ENCODE measurements around the gene NHLH1. TPM values are rescaled to one million over a fixed set of nuclear protein-coding genes. Genes with fewer than 3 reads are reported as not detected.

Gene NHLH1
- total and polyA plus RNA-seq, 2 donors (not counting 3 experiments of a cell fraction or from before 2014, with no cell fraction given), result 0.46 TPM

DNA sequence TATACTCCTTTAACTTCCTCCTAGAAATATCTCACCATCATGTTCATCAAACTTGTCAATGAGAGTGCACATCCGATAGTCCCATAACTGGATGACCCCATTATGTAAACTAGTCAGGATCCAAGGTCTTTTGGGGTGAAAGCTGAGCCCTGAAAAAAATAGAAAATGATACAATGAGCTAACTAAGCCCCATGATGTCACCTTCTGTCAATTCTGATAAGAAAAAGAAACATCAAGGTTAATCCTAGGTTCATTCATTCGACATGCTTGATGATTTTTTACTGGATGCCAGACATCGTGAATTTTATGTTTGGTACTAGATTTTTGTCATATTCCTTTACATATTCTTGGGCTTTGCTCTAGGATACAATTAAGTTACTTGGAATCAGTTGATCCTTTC lies 26.7 kb upstream of the NHLH1 start:
- H3K79me2 ChIP-seq (ENCODE audit: control insufficient read depth, insufficient read depth, low read length), result peaks cover 82% of the 10 kb centered on the region
- no peak for DNase-seq (ENCODE audit: low read depth, low spot score)
- peak overlapping the region; percentile 54 for H3K27ac ChIP-seq (ENCODE audit: insufficient read depth, low read depth, low read length)
- dilution Hi-C loops (cut with MboI; ENCODE audit: extremely low pct_ligation_motif_present, low sequenced_read_pairs) (no loop called here), intact Hi-C loops (cut with micrococcal nuclease) (loop anchor here (5.0 kb wide), 2 partner anchors 33 to 133 kb away; partner anchors contain the start of gene PEA15)
- peaks cover 7 to 16% of the 10 kb centered on the region in 2 experiments for H3K36me3 ChIP-seq (ENCODE audit: control insufficient read depth in 2 of 2, extremely low read depth in 1 of 2, insufficient read depth in 2 of 2, low read length in 2 of 2)
- peaks cover 3% of the 10 kb centered on the region for H4K20me1 ChIP-seq (replicated peaks; ENCODE audit: control insufficient read depth, extremely low read depth, insufficient read depth, low read length)
- H3K9me1 ChIP-seq (replicated peaks; ENCODE audit: control insufficient read depth, extremely low read depth, insufficient read depth, low read length), result no peaks in the 10 kb centered on the region
- FAIRE-seq, result no peak
- H3K27me3 ChIP-seq (ENCODE audit: control insufficient read depth in 2 of 2, insufficient read depth in 2 of 2, low read length in 2 of 2), result no peaks in the 10 kb centered on the region
- CTCF ChIA-PET, result interaction anchor here (1.3 to 2.4 kb wide), 7 partner anchors 12 to 262 kb away, joined by 4 to 17 read pairs (median 6); no protein-coding TSS in a partner anchor
- H3K4me1 ChIP-seq (ENCODE audit: control insufficient read depth, extremely low read depth, insufficient read depth, low read length), result peaks cover 36% of the 10 kb centered on the region
- peak overlapping the region in 1 of 3 experiments; percentile 12 for H3K4me3 ChIP-seq (replicated peaks in 1 of 3; ENCODE audit: insufficient read depth in 1 of 3, low read depth in 1 of 3, low read length in 3 of 3)
- POLR2A ChIA-PET, result no interaction called here
- H3K9me3 ChIP-seq (replicated peaks; ENCODE audit: control insufficient read depth, insufficient read depth, low read length), result no peaks in the 10 kb centered on the region
- BruUV-seq (replicated peaks), result no TSS peak
- H3K4me2 ChIP-seq (ENCODE audit: insufficient read depth, low read length), result peak overlapping the region; percentile 78
- H3K9ac ChIP-seq (replicated peaks; ENCODE audit: extremely low read depth, insufficient read depth, low read length), result peak overlapping the region; percentile 6
- H2AFZ ChIP-seq (ENCODE audit: low read depth, low read length), result no peak overlapping the region
- TF ChIP-seq GATA2 (IDR thresholded peaks at IDR 0.05; ENCODE audit: insufficient read depth, insufficient read length, low read depth, low read length), result no peak
- TF ChIP-seq FOS (IDR thresholded peaks at IDR 0.05; ENCODE audit: borderline replicate concordance, insufficient read depth, low read length), result no peak
- TF ChIP-seq JUN (IDR thresholded peaks at IDR 0.05; ENCODE audit: borderline replicate concordance, insufficient read depth, insufficient read length, low read depth), result no peak
- no peak for TF ChIP-seq EZH2 (IDR thresholded peaks at IDR 0.05; ENCODE audit: borderline replicate concordance, low read depth, low read length, severe bottlenecking)
- TF ChIP-seq POLR2AphosphoS5 (IDR thresholded peaks at IDR 0.05; ENCODE audit: insufficient read depth, low read depth, low read length), result no peak
- TF ChIP-seq, protein P1, sequence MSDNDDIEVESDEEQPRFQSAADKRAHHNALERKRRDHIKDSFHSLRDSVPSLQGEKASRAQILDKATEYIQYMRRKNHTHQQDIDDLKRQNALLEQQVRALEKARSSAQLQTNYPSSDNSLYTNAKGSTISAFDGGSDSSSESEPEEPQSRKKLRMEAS (IDR thresholded peaks at IDR 0.05; ENCODE audit: insufficient read depth, insufficient read length), result no peak
- TF ChIP-seq MYC (IDR thresholded peaks at IDR 0.05; ENCODE audit: low read depth, low read length), result no peak
- TF ChIP-seq, protein P2, sequence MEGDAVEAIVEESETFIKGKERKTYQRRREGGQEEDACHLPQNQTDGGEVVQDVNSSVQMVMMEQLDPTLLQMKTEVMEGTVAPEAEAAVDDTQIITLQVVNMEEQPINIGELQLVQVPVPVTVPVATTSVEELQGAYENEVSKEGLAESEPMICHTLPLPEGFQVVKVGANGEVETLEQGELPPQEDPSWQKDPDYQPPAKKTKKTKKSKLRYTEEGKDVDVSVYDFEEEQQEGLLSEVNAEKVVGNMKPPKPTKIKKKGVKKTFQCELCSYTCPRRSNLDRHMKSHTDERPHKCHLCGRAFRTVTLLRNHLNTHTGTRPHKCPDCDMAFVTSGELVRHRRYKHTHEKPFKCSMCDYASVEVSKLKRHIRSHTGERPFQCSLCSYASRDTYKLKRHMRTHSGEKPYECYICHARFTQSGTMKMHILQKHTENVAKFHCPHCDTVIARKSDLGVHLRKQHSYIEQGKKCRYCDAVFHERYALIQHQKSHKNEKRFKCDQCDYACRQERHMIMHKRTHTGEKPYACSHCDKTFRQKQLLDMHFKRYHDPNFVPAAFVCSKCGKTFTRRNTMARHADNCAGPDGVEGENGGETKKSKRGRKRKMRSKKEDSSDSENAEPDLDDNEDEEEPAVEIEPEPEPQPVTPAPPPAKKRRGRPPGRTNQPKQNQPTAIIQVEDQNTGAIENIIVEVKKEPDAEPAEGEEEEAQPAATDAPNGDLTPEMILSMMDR (IDR thresholded peaks at IDR 0.05; ENCODE audit: extremely low read depth in 1 of 2, insufficient read depth in 1 of 2, low read depth in 1 of 2, low read length in 2 of 2), result no peak
- no peak for TF ChIP-seq POLR2A (IDR thresholded peaks at IDR 0.05; ENCODE audit: low read depth, low read length)

Data from endothelial cell of umbilical vein (primary cell).